AG09309 (cell line): ENCODE data around the gene C16orf86.
A peak's percentile ranks its signal among the peaks of the same experiment; 100 is the strongest.

Experiments used
- DNase-seq: peaks from one replicate; pipeline ENCODE4 v3.0.0-alpha.2; 2010; ENCODE audit warnings: low read depth
- H3K4me3 ChIP-seq: 2 replicates; pipeline ENCODE4 v1.5.1; 2011; ENCODE audit warnings: mild to moderate bottlenecking, low read depth, low read length, moderate library complexity; ENCODE audit not compliant: control insufficient read depth
- TF ChIP-seq, protein P1 (sequence below): IDR thresholded peaks from 2 replicates; pipeline ENCODE4 v1.5.1; 2011; ENCODE audit warnings: mild to moderate bottlenecking, low read depth, low read length, inconsistent platforms; ENCODE audit not compliant: insufficient read depth, control insufficient read depth; ENCODE audit errors: missing control alignments

C16orf86 gene

GRCh38 chr16:67658849-67659674, 7.6 kb upstream of the C16orf86 start:
- H3K4me3 ChIP-seq = peak overlapping the region; percentile 87
- DNase-seq = no peak
- TF ChIP-seq, protein P1, sequence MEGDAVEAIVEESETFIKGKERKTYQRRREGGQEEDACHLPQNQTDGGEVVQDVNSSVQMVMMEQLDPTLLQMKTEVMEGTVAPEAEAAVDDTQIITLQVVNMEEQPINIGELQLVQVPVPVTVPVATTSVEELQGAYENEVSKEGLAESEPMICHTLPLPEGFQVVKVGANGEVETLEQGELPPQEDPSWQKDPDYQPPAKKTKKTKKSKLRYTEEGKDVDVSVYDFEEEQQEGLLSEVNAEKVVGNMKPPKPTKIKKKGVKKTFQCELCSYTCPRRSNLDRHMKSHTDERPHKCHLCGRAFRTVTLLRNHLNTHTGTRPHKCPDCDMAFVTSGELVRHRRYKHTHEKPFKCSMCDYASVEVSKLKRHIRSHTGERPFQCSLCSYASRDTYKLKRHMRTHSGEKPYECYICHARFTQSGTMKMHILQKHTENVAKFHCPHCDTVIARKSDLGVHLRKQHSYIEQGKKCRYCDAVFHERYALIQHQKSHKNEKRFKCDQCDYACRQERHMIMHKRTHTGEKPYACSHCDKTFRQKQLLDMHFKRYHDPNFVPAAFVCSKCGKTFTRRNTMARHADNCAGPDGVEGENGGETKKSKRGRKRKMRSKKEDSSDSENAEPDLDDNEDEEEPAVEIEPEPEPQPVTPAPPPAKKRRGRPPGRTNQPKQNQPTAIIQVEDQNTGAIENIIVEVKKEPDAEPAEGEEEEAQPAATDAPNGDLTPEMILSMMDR = no peak

GRCh38 chr16:67659675-67660563, 6.7 kb upstream of the C16orf86 start, which contains the start of gene ACD:
Gene ACD (minus strand): TSS chr16:67660260. CDS start chr16:67660220, 40 bp downstream.
- TF ChIP-seq, protein P1 = no peak
- H3K4me3 ChIP-seq = peak within 1 kb of the TSS; percentile 87
- DNase-seq = no peak

GRCh38 chr16:67660564-67661028, 6.0 kb upstream of the C16orf86 start, which contains the start of gene PARD6A:
Gene PARD6A (plus strand): TSS chr16:67660960. CDS start chr16:67661039, 79 bp downstream.
- TF ChIP-seq, protein P1 = no peak
- H3K4me3 ChIP-seq = peak within 1 kb of the TSS; percentile 87
- peak; percentile 72 for DNase-seq

GRCh38 chr16:67661101-67661761, 5.4 kb upstream of the C16orf86 start:
- peak overlapping the region; percentile 87 for H3K4me3 ChIP-seq
- no peak for DNase-seq
- TF ChIP-seq, protein P1 = no peak

DNA sequence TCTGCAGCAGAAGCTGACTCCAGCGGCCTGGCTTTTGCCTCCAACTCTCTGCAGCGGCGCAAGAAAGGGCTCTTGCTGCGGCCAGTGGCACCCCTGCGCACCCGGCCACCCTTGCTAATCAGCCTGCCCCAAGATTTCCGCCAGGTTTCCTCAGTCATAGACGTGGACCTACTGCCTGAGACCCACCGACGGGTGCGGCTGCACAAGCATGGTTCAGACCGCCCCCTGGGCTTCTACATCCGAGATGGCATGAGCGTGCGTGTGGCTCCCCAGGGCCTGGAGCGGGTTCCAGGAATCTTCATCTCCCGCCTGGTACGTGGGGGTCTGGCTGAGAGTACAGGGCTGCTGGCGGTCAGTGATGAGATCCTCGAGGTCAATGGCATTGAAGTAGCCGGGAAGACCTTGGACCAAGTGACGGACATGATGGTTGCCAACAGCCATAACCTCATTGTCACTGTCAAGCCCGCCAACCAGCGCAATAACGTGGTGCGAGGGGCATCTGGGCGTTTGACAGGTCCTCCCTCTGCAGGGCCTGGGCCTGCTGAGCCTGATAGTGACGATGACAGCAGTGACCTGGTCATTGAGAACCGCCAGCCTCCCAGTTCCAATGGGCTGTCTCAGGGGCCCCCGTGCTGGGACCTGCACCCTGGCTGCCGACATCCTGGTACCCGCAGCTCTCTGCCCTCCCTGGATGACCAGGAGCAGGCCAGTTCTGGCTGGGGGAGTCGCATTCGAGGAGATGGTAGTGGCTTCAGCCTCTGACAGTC, 4.5 kb upstream of the C16orf86 start:
- H3K4me3 ChIP-seq = no peak overlapping the region

More for the DNA sequence above, 4.5 kb upstream of the C16orf86 start:
- TF ChIP-seq, protein P1 = no peak
- no peak for DNase-seq
